Calu3 (cell line): ENCODE data around the gene CENPX. TPM values are rescaled to one million over a fixed set of nuclear protein-coding genes. Genes with fewer than 3 reads are reported as not detected.

Experiments
- BruUV-seq: library from RNA; stranded (reverse); fragments of 400-500 nt; replicated peaks from 2 replicates; lab custom pipeline; 2021; lab: Mats Ljungman, UMichigan
- CTCF ChIA-PET: fragments of 300-600 bp; sonication (Branson Sonifier 250); formaldehyde crosslinking; loops from one replicate; lab custom pipeline; 2022; ENCODE audit warnings: antibody characterized with exemption; lab: Charles Lee
- DNase-seq: peaks from one replicate; pipeline ENCODE4 v3.0.0; 2022
- H3K27ac Mint-ChIP-seq: one replicate; pipeline ENCODE4 v1.8.0; 2022; ENCODE audit warnings: mixed read lengths; ENCODE audit not compliant: unreplicated experiment
- H3K27me3 Mint-ChIP-seq: one replicate; pipeline ENCODE4 v1.8.0; 2022; ENCODE audit warnings: mixed read lengths; ENCODE audit not compliant: unreplicated experiment
- H3K36me3 Mint-ChIP-seq: one replicate; pipeline ENCODE4 v1.8.0; 2022; ENCODE audit warnings: mild to moderate bottlenecking, moderate library complexity, mixed read lengths; ENCODE audit not compliant: insufficient read depth, unreplicated experiment
- H3K4me1 Mint-ChIP-seq: one replicate; pipeline ENCODE4 v1.8.0; 2022; ENCODE audit warnings: mild to moderate bottlenecking, low read depth, mixed read lengths; ENCODE audit not compliant: unreplicated experiment
- H3K4me3 Mint-ChIP-seq: one replicate; pipeline ENCODE4 v1.8.0; 2022; ENCODE audit warnings: mild to moderate bottlenecking, low read depth, moderate library complexity, mixed read lengths; ENCODE audit not compliant: unreplicated experiment
- H3K9me3 Mint-ChIP-seq: one replicate; pipeline ENCODE4 v1.8.0; 2022; ENCODE audit warnings: low read depth, mixed read lengths; ENCODE audit not compliant: unreplicated experiment
- CTCF ChIP-seq: fragments of 200-600 bp; IDR thresholded peaks from one replicate; pipeline ENCODE4 v1.8.0; 2022; ENCODE audit warnings: antibody characterized with exemption; ENCODE audit not compliant: unreplicated experiment
- intact Hi-C: fragments of 100-400 bp; cut with micrococcal nuclease; formaldehyde crosslinking; loops from one replicate; pipeline ENCODE4 v1.10.0; 2022; ENCODE audit not compliant: unreplicated experiment
- total RNA-seq: library from RNA; stranded (reverse); gene quantifications from 2 replicates; pipeline ENCODE4 v1.2.3, GENCODE V29; 2022

The CENPX gene
- total RNA-seq, 1 experiment from 2014 or later: 86.9 TPM

- no peak overlapping the region for H3K27ac Mint-ChIP-seq
- no peaks in the 10 kb centered on the region for H3K27me3 Mint-ChIP-seq
- intact Hi-C loops: no loop called here
- H3K4me3 Mint-ChIP-seq: no peak overlapping the region
- H3K9me3 Mint-ChIP-seq: no peaks in the 10 kb centered on the region
- CTCF ChIA-PET: interaction anchor here (0.6 kb wide), 1 partner anchor 88 kb away, joined by 6 read pairs; no protein-coding TSS in a partner anchor
- no peak for DNase-seq
- no TSS peak for BruUV-seq
- no peak for TF ChIP-seq CTCF
- peaks cover 61% of the 10 kb centered on the region for H3K36me3 Mint-ChIP-seq
- peaks cover 8% of the 10 kb centered on the region for H3K4me1 Mint-ChIP-seq
Measured at GRCh38 chr17:82018152-82018988, 4.3 kb downstream of the CENPX start.

- Mint-ChIP-seq H3K9me3 (no peaks in the 10 kb centered on the region), H3K4me3 (no peak overlapping the region), H3K27ac (no peak overlapping the region), H3K36me3 (peaks cover 54% of the 10 kb centered on the region), H3K4me1 (peaks cover 8% of the 10 kb centered on the region), H3K27me3 (no peaks in the 10 kb centered on the region)
- intact Hi-C loops: no loop called here
- CTCF ChIA-PET: interaction anchor here (0.6 kb wide), 1 partner anchor 88 kb away, joined by 6 read pairs; no protein-coding TSS in a partner anchor
- no peak for TF ChIP-seq CTCF
- no TSS peak for BruUV-seq
- DNase-seq: no peak
Measured at GRCh38 chr17:82017612-82018151, 5.0 kb downstream of the CENPX start.

- no peak overlapping the region for H3K27ac Mint-ChIP-seq
- BruUV-seq: no TSS peak
- no peak overlapping the region for H3K4me3 Mint-ChIP-seq
- H3K36me3 Mint-ChIP-seq: peaks cover 47% of the 10 kb centered on the region
- no peaks in the 10 kb centered on the region for H3K9me3 Mint-ChIP-seq
- CTCF ChIA-PET: no interaction called here
- TF ChIP-seq CTCF: no peak
- intact Hi-C loops: no loop called here
- DNase-seq: no peak
- no peaks in the 10 kb centered on the region for H3K27me3 Mint-ChIP-seq
- peaks cover 8% of the 10 kb centered on the region for H3K4me1 Mint-ChIP-seq
Measured at GRCh38 chr17:82016875-82017459, 5.7 kb downstream of the CENPX start.

GRCh38 chr17:82016061-82016874 lies 6.4 kb downstream of the CENPX start:
- no peak for TF ChIP-seq CTCF
- no TSS peak for BruUV-seq
- intact Hi-C loops: no loop called here
- H3K27ac Mint-ChIP-seq: no peak overlapping the region
- H3K27me3 Mint-ChIP-seq: no peaks in the 10 kb centered on the region
- DNase-seq: no peak
- H3K4me3 Mint-ChIP-seq: no peak overlapping the region
- H3K4me1 Mint-ChIP-seq: peaks cover 2% of the 10 kb centered on the region
- CTCF ChIA-PET: no interaction called here
- peaks cover 40% of the 10 kb centered on the region for H3K36me3 Mint-ChIP-seq
- no peaks in the 10 kb centered on the region for H3K9me3 Mint-ChIP-seq
